Measurements from ENCODE around the gene CA11.

- TF ChIP-seq POLR2A (IDR thresholded peaks at IDR 0.05): no peak
- TF ChIP-seq, protein P1, sequence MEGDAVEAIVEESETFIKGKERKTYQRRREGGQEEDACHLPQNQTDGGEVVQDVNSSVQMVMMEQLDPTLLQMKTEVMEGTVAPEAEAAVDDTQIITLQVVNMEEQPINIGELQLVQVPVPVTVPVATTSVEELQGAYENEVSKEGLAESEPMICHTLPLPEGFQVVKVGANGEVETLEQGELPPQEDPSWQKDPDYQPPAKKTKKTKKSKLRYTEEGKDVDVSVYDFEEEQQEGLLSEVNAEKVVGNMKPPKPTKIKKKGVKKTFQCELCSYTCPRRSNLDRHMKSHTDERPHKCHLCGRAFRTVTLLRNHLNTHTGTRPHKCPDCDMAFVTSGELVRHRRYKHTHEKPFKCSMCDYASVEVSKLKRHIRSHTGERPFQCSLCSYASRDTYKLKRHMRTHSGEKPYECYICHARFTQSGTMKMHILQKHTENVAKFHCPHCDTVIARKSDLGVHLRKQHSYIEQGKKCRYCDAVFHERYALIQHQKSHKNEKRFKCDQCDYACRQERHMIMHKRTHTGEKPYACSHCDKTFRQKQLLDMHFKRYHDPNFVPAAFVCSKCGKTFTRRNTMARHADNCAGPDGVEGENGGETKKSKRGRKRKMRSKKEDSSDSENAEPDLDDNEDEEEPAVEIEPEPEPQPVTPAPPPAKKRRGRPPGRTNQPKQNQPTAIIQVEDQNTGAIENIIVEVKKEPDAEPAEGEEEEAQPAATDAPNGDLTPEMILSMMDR (IDR thresholded peaks at IDR 0.05): no peak
These were observed 2.1 kb upstream of the CA11 start for GRCh38 chr19:48648134-48648533.

Data from heart left ventricle (tissue), 13 donors.